Ovary (tissue), 9 donors: ENCODE measurements around the gene HIF3A. TPM values are rescaled to one million over a fixed set of nuclear protein-coding genes. Genes with fewer than 3 reads are reported as not detected.
"Not testable (repeated sequence)": the region's sequence is repeated elsewhere in the genome, so short reads cannot be mapped to it uniquely, and the experiment has no call there.

Source experiments
- DNase-seq, 5 donors: peaks; one replicate each; pipeline ENCODE4 v3.0.0-alpha.2; 2019 to 2020
- H3K27ac ChIP-seq, 2 donors: fragments of 200-600 bp; one replicate each; pipeline versions ENCODE4 v1.5.1 to v1.8.0; 2019 to 2022
- H3K27me3 ChIP-seq: fragments of 200-600 bp; one replicate; pipeline ENCODE4 v1.8.0; 2022
- H3K36me3 ChIP-seq: fragments of 200-600 bp; sonication (generic); one replicate; pipeline ENCODE4 v1.5.1; 2019
- H3K4me1 ChIP-seq: one replicate; pipeline ENCODE4 v1.8.1; 2013; ENCODE audit warnings: mild to moderate bottlenecking, moderate library complexity; ENCODE audit not compliant: insufficient read depth
- H3K4me3 ChIP-seq: fragments of 200-600 bp; sonication (generic); one replicate; pipeline ENCODE4 v1.5.1; 2017
- H3K9me3 ChIP-seq, 2 donors: fragments of 200-600 bp in 1 of 2; sonication (generic) in 1 of 2; one replicate each; pipeline versions ENCODE4 v1.5.1 to v1.8.1; 2013 to 2019; ENCODE audit warnings: mild to moderate bottlenecking in 1 of 2, moderate library complexity in 1 of 2
- CTCF ChIP-seq, 3 donors: fragments of 450-650 bp in 2 of 3; fragments of 200-600 bp in 1 of 3; IDR thresholded peaks; one replicate each; pipeline versions ENCODE4 v1.5.1 to v1.8.0; 2016 to 2022; ENCODE audit warnings: antibody characterized with exemption in 3 of 3, mild to moderate bottlenecking in 1 of 3
- EP300 ChIP-seq: sonication (generic); formaldehyde crosslinking; IDR thresholded peaks from one replicate; pipeline ENCODE4 v1.6.1; 2017; ENCODE audit warnings: antibody characterized with exemption
- POLR2A ChIP-seq: fragments of 450-650 bp; IDR thresholded peaks from one replicate; pipeline ENCODE4 v1.6.1; 2017; ENCODE audit warnings: antibody characterized with exemption, mild to moderate bottlenecking, moderate library complexity
- WGBS, 3 donors: extraction: QIAGEN DNeasy Blood & Tissue Kit in 1 of 3; methylation state at CpG; one replicate each; pipeline versions ENCODE4 v1.1.5 to v1.1.7; 2013 to 2017; 5-methylcytosine and 5-hydroxymethylcytosine counted together
- intact Hi-C, 4 donors: fragments of 100-400 bp; cut with DNase I; formaldehyde crosslinking; loops; one replicate each; pipeline versions ENCODE4 v1.11.0 to v1.15.1; 2022 to 2023
- polyA plus RNA-seq, 2 donors: library from polyadenylated mRNA; stranded (reverse); fragments of 200-250 nt in 1 of 2; fragments of 350-450 nt in 1 of 2; fragmentation: Illumina TruSeq in 1 of 2; extraction: RNeasy Lipid Tissue Mini Kit (QIAGEN cat#74804) in 1 of 2; gene quantifications; one replicate each; pipeline ENCODE4 v1.2.3, GENCODE V29; 2013 to 2014
- total RNA-seq, 7 donors: library from RNA; depleted of rRNA in 2 of 7; stranded (reverse); fragments of >200 nt in 2 of 7; fragmentation: NEBNext Ultra II Directional in 3 of 7; extraction: Animal tissue kit (Norgen Biotek cat#: 25700) in 3 of 7; gene quantifications; one replicate each; pipeline versions ENCODE4 v1.1.0 to v1.2.4, GENCODE V29; 2016 to 2023
- donor health status: DM: no; HTN: no; CAD: no; lungs with moderate emphysema.
- donor health status: DM: no; HTN: no; CAD: no.
- donor health status: Bipolar disorder and iron deficiency.
- donor health status: DM: yes; HTN: yes; CAD: no.
- donor health status: DM: no; HTN: no; CAD: no.
- donor health status: DM: yes; HTN: yes; CAD: no.

Gene HIF3A
- total and polyA plus RNA-seq, 9 donors = 10.8 to 82.2 (median 40.9) TPM

GRCh38 chr19:46372901-46373490 is 76.2 kb downstream of the HIF3A start:
- Histone ChIP-seq H3K4me3 (no peak overlapping the region), H3K4me1 (peaks cover 8% of the 10 kb centered on the region), H3K27me3 (no peaks in the 10 kb centered on the region), H3K9me3 (no peaks in the 10 kb centered on the region), H3K36me3 (no peaks in the 10 kb centered on the region), H3K27ac (no peak overlapping the region)
- intact Hi-C loops = no loop called here
- WGBS, 3 donors = 76 to 84% (median 78%) methylated on average over 11 of the region's 11 CpGs
- DNase-seq = peak in 2 of 5 donors; percentile 20 to 35
- TF ChIP-seq CTCF (IDR thresholded peaks at IDR 0.05) = no peak
- no peak for TF ChIP-seq EP300
- TF ChIP-seq POLR2A = no peak

GRCh38 chr19:46373491-46374359 is 76.9 kb downstream of the HIF3A start:
- Histone ChIP-seq H3K27me3 (no peaks in the 10 kb centered on the region), H3K4me1 (peaks cover 8% of the 10 kb centered on the region), H3K4me3 (no peak overlapping the region), H3K9me3 (no peaks in the 10 kb centered on the region), H3K27ac (no peak overlapping the region), H3K36me3 (no peaks in the 10 kb centered on the region)
- TF ChIP-seq EP300 = no peak
- TF ChIP-seq POLR2A = no peak
- no peak for TF ChIP-seq CTCF (IDR thresholded peaks at IDR 0.05)
- DNase-seq = peak in 3 of 5 donors; percentile 55 to 59 (median 57)
- intact Hi-C loops = no loop called here
- 74 to 79% (median 77%) methylated on average over 16 to 17 of the region's 17 CpGs for whole genome bisulfite sequencing, 3 donors

- no peak overlapping the region for H3K4me3 ChIP-seq
- DNase-seq = peak in 2 of 5 donors; percentile 15 to 26
- no peak overlapping the region for H3K27ac ChIP-seq
- H3K9me3 ChIP-seq = no peaks in the 10 kb centered on the region
- H3K27me3 ChIP-seq = no peaks in the 10 kb centered on the region
- 86 to 89% (median 88%) methylated on average over 19 to 21 of the region's 21 CpGs for WGBS, 3 donors
- TF ChIP-seq POLR2A (no peak), EP300 (no peak), CTCF (IDR thresholded peaks at IDR 0.05) (no peak)
- H3K4me1 ChIP-seq = peaks cover 12% of the 10 kb centered on the region
- intact Hi-C loops = no loop called here
- H3K36me3 ChIP-seq = no peaks in the 10 kb centered on the region
Observed at GRCh38 chr19:46374536-46375475, 78.0 kb downstream of the HIF3A start.

- not testable (repeated sequence) for H3K4me3 ChIP-seq
Observed at GRCh38 chr19:46375476-46376067, 78.7 kb downstream of the HIF3A start.

More at GRCh38 chr19:46375476-46376067, 78.7 kb downstream of the HIF3A start:
- peak in 2 of 5 donors; percentile 13 to 34 for DNase-seq
- H3K36me3 ChIP-seq, H3K9me3 ChIP-seq, H3K27me3 ChIP-seq, H3K27ac ChIP-seq, intact Hi-C loops: not testable (repeated sequence)
- 91 to 94% (median 93%) methylated on average over 22 of the region's 22 CpGs for WGBS, 3 donors
- H3K4me1 ChIP-seq = peaks cover 12% of the 10 kb centered on the region
